Colonic mucosa (tissue), 4 donors: ENCODE data around the gene MYH9. TPM values are rescaled to one million over a fixed set of nuclear protein-coding genes. Genes with fewer than 3 reads are reported as not detected.

ENCODE experiments used
- DNase-seq: peaks from one replicate; pipeline ENCODE4 v3.0.0-alpha.2; 2020
- H3K27ac ChIP-seq: fragments of 200-600 bp; one replicate; pipeline ENCODE4 v1.8.0; 2021
- H3K27me3 ChIP-seq: fragments of 200-600 bp; one replicate; pipeline ENCODE4 v1.8.0; 2021
- H3K36me3 ChIP-seq: fragments of 200-600 bp; one replicate; pipeline ENCODE4 v1.8.0; 2021
- H3K4me1 ChIP-seq: fragments of 200-600 bp; one replicate; pipeline ENCODE4 v1.8.0; 2021; ENCODE audit warnings: mild to moderate bottlenecking
- H3K4me3 ChIP-seq: fragments of 200-600 bp; one replicate; pipeline ENCODE4 v1.8.0; 2021
- H3K9ac ChIP-seq, 2 donors: one replicate each; pipeline ENCODE4 v1.7.0; 2013; ENCODE audit warnings: control low read depth in 2 of 2, low read depth in 2 of 2, low read length in 2 of 2
- H3K9me3 ChIP-seq: fragments of 200-600 bp; one replicate; pipeline ENCODE4 v1.8.0; 2021
- CTCF ChIP-seq: fragments of 200-600 bp; IDR thresholded peaks from one replicate; pipeline ENCODE4 v1.8.0; 2022; ENCODE audit warnings: antibody characterized with exemption, mild to moderate bottlenecking
- intact Hi-C: fragments of 100-400 bp; cut with DNase I; formaldehyde crosslinking; loops from one replicate; pipeline ENCODE4 v1.14.1; 2022
- total RNA-seq, 2 donors: library from RNA; stranded (reverse); fragmentation: NEBNext Ultra II Directional in 1 of 2; extraction: Animal tissue kit (Norgen Biotek cat#: 25700) in 1 of 2; gene quantifications; one replicate each; pipeline ENCODE4 v1.2.1, GENCODE V29; 2021
- donor health status: healthy.
- donor health status: DM: no; HTN: no; CAD: no.
- donor health status: DM: no; HTN: no; CAD: no.

The MYH9 gene
- total RNA-seq, 2 donors from 2014 or later: 711 to 719 TPM

- Histone ChIP-seq H3K4me3 (no peak overlapping the region), H3K27me3 (no peaks in the 10 kb centered on the region), H3K9me3 (no peaks in the 10 kb centered on the region), H3K4me1 (peaks cover 66% of the 10 kb centered on the region), H3K27ac (peak overlapping the region; percentile 84), H3K36me3 (no peaks in the 10 kb centered on the region), H3K9ac (peak overlapping the region; percentile 60 to 79)
- intact Hi-C loops: loop anchor here (5.0 kb wide), 1 partner anchor 47 kb away; no protein-coding TSS in a partner anchor
- TF ChIP-seq CTCF: no peak
- DNase-seq: peak; percentile 41
These were observed 57.0 kb downstream of the MYH9 start for GRCh38 chr22:36330655-36331305.

- Histone ChIP-seq H3K9ac (peak overlapping the region; percentile 60 to 79), H3K36me3 (no peaks in the 10 kb centered on the region), H3K4me1 (peaks cover 70% of the 10 kb centered on the region), H3K4me3 (no peak overlapping the region), H3K27me3 (no peaks in the 10 kb centered on the region), H3K27ac (peak overlapping the region; percentile 84), H3K9me3 (no peaks in the 10 kb centered on the region)
- no peak for TF ChIP-seq CTCF
- intact Hi-C loops: loop anchor here (5.0 kb wide), 1 partner anchor 47 kb away; no protein-coding TSS in a partner anchor
- DNase-seq: no peak
These were observed 57.6 kb downstream of the MYH9 start for GRCh38 chr22:36330127-36330526.

GRCh38 chr22:36329254-36330078 is 58.3 kb downstream of the MYH9 start:
- H3K4me3 ChIP-seq: no peak overlapping the region

GRCh38 chr22:36328635-36329253 is 59.0 kb downstream of the MYH9 start:
- no peaks in the 10 kb centered on the region for H3K27me3 ChIP-seq
- no peak for TF ChIP-seq CTCF
- DNase-seq: no peak
- no peaks in the 10 kb centered on the region for H3K36me3 ChIP-seq
- H3K9me3 ChIP-seq: no peaks in the 10 kb centered on the region
- intact Hi-C loops: loop anchor here (5.0 kb wide), 1 partner anchor 129 kb away; no protein-coding TSS in a partner anchor
- peak overlapping the region; percentile 84 for H3K27ac ChIP-seq
- H3K9ac ChIP-seq: peak overlapping the region; percentile 38 to 79
- peaks cover 58% of the 10 kb centered on the region for H3K4me1 ChIP-seq
- H3K4me3 ChIP-seq: no peak overlapping the region

More at GRCh38 chr22:36329254-36330078, 58.3 kb downstream of the MYH9 start:
- intact Hi-C loops: loop anchor here (5.0 kb wide), 2 partner anchors 48 to 128 kb away; no protein-coding TSS in a partner anchor
- TF ChIP-seq CTCF: no peak
- Histone ChIP-seq H3K9me3 (no peaks in the 10 kb centered on the region), H3K27ac (peak overlapping the region; percentile 84), H3K4me1 (peaks cover 63% of the 10 kb centered on the region), H3K9ac (peak overlapping the region; percentile 28 to 79), H3K36me3 (no peaks in the 10 kb centered on the region), H3K27me3 (no peaks in the 10 kb centered on the region)
- peak; percentile 57 for DNase-seq

GRCh38 chr22:36327922-36328551 is 59.7 kb downstream of the MYH9 start:
- H3K9me3 ChIP-seq: no peaks in the 10 kb centered on the region
- H3K9ac ChIP-seq: peak overlapping the region; percentile 36 to 79
- H3K36me3 ChIP-seq: peaks cover 7% of the 10 kb centered on the region
- no peak overlapping the region for H3K4me3 ChIP-seq
- intact Hi-C loops: loop anchor here (5.0 kb wide), 1 partner anchor 129 kb away; no protein-coding TSS in a partner anchor
- no peaks in the 10 kb centered on the region for H3K27me3 ChIP-seq
- no peak for TF ChIP-seq CTCF
- H3K27ac ChIP-seq: peak overlapping the region; percentile 84
- peaks cover 53% of the 10 kb centered on the region for H3K4me1 ChIP-seq
- DNase-seq: no peak
